NCI-H510A (cell line): Measurements from ENCODE around the gene SYT1.
"Not testable (repeated sequence)": the region's sequence is repeated elsewhere in the genome, so short reads cannot be mapped to it uniquely, and the experiment has no call there.

Experiments
- DNase-seq: peaks from one replicate; lab custom pipeline; 2025; lab: John Stamatoyannopoulos, UW

Gene SYT1

DNA sequence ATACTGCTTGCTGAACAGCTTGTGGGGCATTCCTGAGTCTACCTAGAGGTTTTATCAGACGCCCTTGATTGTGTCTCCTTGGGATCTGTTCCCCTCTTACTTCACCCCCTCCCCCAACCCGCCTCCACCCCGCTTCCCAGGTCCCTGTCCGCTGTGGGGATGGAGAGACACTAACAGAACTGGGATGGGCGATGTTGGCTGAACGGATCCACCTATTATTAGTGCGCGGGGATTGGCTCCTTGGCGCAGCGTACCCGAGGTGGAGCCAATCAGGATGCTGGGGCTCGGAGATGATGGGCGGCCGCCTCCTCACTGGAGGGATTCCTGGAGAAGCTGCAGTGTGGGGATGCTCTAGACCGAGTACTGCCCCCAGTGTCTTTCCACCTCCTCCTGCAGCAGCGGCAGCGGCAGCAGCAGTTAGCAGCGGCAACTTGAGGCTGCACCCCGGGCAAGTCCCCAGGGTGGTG is at the start of gene SYT1:
TSS of gene SYT1 (plus strand) at position 372 of the 467 bp plus-strand sequence.
- DNase-seq = peak; percentile 97

- DNase-seq = no peak
Observed at GRCh38 chr12:78818487-78818886, 46.1 kb upstream of the SYT1 start.

GRCh38 chr12:78820946-78821345 is 43.6 kb upstream of the SYT1 start:
- no peak for DNase-seq

GRCh38 chr12:78824918-78825317 is 39.7 kb upstream of the SYT1 start:
- no peak for DNase-seq

GRCh38 chr12:78829690-78830089 is 34.9 kb upstream of the SYT1 start:
- no peak for DNase-seq

DNA sequence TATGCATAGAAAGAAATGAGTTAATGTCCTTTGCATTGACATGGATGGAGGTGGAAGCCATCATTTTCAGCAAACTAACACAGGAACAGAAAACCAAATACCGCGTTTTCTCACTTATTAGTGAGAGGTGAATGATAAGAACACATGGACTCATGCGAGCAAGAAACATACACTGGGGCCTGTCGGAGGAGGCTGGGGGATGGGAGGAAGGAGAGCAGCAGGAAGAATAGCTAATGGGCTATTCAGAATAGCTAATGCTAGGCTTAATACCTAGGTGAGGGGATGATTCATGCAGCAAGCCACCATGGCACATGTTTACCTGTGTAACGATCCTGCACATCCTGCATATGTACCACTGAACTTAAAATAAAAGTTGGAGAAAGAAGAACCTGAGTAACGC is 29.1 kb upstream of the SYT1 start:
- no peak for DNase-seq

DNA sequence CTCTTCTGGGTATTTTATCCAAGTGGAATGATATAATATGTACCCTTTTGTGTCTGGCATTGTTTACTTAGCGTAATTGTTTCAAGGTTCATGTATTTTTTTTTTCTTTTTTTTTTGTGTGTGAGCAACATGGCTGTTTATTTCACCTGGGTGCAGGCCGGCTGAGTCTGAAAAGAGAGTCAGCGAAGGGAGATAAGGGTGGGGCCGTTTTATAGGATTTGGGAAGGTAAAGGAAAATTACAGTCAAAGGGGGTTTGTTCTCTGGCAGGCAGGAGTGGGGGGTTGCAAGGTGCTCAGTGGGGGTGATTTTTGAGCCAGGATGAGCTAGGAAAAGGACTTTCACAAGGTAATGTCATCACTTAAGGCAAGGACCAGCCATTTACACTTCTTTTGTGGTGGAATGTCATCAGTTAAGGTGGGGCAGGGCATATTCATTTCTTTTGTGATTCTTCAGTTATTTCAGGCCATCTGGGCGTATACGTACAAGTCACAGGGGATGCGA is 24.0 kb upstream of the SYT1 start:
- not testable (repeated sequence) for DNase-seq

- DNase-seq = no peak
Observed at GRCh38 chr12:78853231-78853630, 11.3 kb upstream of the SYT1 start.

DNA sequence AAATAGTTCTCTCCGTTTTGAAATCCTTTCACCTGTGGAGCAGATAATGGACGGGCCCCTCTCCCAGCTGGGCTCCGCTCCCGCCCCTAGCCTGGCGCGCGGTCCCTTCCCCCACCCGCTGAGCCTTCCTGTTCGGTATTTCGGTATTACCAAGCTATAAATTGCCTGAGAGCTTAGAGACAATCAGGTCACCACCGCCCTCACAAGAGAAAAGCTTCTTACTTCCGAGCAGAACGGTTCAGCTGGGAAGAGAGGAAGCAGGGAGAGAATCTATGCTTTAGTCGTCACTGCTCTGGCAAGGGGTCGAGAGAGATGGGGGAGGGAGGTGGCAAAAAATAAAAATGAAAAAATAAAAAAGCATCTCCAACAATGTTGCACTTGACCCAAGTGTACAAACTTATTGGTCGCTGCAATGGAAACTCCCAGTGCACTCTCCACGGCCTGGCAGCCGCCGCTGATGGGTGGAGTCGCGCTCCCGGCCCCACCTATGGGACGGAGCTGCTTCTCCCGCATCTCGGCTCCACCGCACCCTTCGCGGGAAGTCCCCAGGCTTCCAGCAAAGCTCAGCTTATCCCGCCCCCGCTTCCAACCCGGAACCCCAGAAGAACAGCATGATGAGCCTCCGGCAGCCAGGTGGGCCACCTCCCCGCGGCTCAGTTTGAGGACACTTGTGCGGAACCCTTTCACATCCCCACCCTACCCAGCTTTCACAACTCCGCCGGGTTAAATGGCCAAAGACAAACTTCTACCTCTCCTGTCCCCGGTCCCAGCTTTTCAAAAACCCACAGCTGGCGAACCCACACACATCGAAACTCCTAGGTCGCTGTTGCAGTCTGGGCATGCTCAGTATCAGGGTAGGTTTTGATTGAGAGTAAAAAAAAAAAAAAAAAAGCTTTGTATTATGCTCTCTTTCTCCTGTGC is 832 bp upstream of the SYT1 start:
- peak; percentile 80 for DNase-seq

GRCh38 chr12:78864870-78865463 is 393 bp downstream of the SYT1 start:
- peak; percentile 16 for DNase-seq

DNA sequence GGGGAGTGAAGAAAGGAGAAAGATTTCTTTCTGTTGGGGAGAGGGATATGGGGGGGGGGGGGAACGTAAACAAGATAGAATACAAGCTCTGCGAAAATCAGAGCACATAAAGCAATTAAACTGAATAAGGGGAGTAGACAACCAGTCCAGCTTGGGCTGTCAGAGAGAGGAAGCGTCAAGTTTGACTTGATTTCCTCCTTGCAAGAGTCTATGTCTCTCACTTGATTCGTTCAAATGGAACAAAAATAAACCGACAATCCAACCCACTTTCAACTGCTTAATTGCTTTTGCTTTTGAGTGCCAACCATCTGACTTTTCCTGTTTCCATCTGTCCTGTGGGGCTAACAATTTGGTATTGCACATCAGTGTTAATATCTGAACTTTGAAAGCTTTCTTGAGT is 942 bp downstream of the SYT1 start:
- no peak for DNase-seq

DNA sequence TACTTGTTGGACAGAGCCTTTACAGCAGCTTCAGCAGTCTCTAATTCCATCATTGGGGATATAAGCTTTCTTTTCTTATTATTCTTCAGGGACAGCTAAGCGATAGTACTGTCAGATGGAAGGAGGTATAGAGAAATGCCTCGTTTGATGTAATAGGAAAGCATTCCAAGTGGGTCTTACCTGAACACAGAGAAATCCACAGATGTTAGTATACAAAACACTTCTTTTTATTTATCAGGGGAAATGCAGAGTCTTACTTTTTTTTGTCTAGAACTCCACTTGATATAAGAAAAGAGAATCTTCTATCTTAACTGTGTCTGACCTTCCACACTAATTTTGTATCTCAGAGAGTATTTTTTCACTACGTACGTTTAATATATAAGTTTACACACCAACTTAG is 1.9 kb downstream of the SYT1 start:
- no peak for DNase-seq

DNA sequence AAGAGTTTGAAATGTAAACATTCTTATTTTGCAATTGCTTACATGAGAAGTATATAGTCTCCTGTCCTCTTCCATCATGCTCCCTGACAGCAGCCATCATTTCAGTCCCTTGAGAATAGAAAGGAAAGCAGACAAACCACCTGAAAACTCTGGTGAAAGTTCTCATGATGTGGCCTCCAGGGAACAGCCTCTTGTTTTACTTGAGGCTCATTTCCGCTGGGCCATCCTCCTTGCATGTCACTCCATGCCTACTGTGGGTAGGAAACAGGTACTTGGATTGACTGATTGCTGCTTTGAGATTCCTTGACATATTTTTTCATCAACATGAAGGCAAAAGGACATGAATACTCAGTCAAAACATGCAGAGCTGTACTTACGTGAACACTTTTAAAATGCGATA is 6.0 kb downstream of the SYT1 start:
- no peak for DNase-seq

GRCh38 chr12:78871566-78871965 is 7.0 kb downstream of the SYT1 start:
- no peak for DNase-seq

GRCh38 chr12:78878459-78878858 is 13.9 kb downstream of the SYT1 start:
- DNase-seq = no peak

DNA sequence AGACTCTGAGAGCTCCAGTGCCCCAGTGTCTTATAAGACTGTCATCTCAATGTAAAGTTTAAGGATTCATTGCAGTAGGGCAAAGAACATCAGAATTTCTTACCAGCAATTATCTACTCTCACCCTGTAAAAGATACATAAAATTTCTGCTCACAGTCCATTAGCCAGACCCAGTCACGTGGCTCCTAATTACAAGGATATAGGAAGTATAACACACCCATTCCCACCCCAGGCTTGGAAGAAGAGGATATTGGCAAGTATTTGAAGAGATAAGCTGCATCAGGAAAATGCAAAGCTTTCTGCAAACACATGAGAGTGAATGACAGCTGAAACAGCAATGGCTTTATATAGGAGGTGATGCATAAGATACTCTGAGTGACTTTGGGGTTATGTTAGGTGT is 14.3 kb downstream of the SYT1 start:
- DNase-seq = no peak

DNA sequence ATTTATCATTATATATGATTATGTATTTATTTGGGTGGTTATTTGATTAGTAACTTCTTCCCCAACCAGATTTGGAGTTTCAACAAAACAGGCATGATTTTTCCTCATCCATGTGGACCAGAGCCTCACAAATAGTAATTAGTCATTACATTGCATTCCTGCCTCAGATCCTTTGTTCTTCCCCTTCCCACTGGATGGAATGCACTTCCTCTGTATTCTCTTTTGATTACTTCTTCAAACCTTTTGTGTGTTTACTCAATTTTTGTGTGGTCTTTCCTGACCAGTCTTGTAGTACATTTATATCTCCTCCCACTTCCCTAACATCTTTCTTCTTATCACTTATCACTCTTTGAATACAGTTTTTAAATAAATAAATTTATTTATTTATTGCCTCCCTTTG is 15.5 kb downstream of the SYT1 start:
- no peak for DNase-seq

DNA sequence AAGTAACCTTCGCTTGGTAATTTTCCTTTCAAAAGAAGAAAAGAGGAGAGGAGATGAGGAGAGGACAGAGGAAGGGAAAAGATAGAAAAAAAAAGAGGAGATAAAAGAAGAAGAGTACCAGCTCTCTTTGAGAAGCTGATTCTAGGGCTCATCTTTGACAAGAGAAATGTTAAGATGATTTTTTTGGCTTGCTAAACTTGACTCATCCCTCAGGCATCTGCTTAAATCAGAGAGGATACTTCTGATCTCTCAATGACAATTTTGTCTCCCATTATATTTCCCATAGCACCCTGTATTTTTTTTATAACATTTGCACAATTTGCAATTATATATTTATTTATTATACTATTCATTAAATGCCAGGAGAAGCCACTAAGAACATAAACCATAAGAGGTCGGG is 17.1 kb downstream of the SYT1 start:
- DNase-seq = no peak

DNA sequence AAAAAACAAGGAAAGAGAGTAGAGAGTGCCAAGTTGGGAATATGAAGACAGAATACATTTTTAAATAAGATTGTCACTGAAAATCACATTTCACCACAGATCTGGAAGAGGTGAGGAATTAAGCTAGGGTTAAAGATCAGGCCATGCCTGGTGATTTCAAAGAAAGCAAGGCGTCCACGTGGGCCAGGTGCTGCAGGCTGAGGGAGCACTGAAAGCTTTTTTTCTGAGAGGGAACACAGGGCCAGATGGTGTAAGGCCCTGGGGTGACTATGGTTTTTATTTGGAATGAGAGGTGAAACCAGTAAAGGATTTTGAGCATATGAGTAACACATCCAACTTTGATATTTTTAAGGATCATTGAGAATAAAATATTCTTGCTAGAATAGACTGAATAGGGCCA is 20.9 kb downstream of the SYT1 start:
- DNase-seq = no peak

- no peak for DNase-seq
Observed at GRCh38 chr12:78886719-78887407, 22.3 kb downstream of the SYT1 start.

- no peak for DNase-seq
Observed at GRCh38 chr12:78887444-78887843, 22.9 kb downstream of the SYT1 start.

GRCh38 chr12:78888568-78888967 is 24.0 kb downstream of the SYT1 start:
- no peak for DNase-seq
